Measurements from ENCODE around the gene HSCB.

The HSCB gene

GRCh38 chr22:28711341-28711740 is 30.5 kb upstream of the HSCB start:
- TF ChIP-seq EZH2 (IDR thresholded peaks at IDR 0.05; ENCODE audit: borderline replicate concordance, low read length) (no peak), CTCF (IDR thresholded peaks at IDR 0.05; ENCODE audit: low read length) (no peak)
- Histone ChIP-seq H3K4me1 (ENCODE audit: insufficient read depth, low read length, severe bottlenecking) (peaks cover 10% of the 10 kb centered on the region), H3K79me2 (ENCODE audit: insufficient read depth, low read length) (no peaks in the 10 kb centered on the region), H3K4me2 (ENCODE audit: low read length) (no peak overlapping the region), H3F3A (ENCODE audit: insufficient read depth, low read length) (no peaks in the 10 kb centered on the region), H3K27ac (ENCODE audit: low read depth, low read length, poor library complexity, severe bottlenecking) (no peak overlapping the region), H3K4me3 (ENCODE audit: low read depth, low read length, poor library complexity, severe bottlenecking) (no peak overlapping the region), H3K9ac (ENCODE audit: low read length) (no peak overlapping the region), H3K36me3 (ENCODE audit: insufficient read depth, low read length) (peaks cover 42% of the 10 kb centered on the region; the same call in 1 of the 2 replicates), H3K9me2 (ENCODE audit: low read depth, low read length) (no peaks in the 10 kb centered on the region), H3K27me3 (ENCODE audit: insufficient read depth, low read length) (no peaks in the 10 kb centered on the region), H4K20me1 (ENCODE audit: insufficient read depth, low read length) (no peaks in the 10 kb centered on the region), H3K9me3 (ENCODE audit: low read length) (no peaks in the 10 kb centered on the region), H2AFZ (ENCODE audit: low read length) (no peak overlapping the region)

GRCh38 chr22:28711820-28712777 is 29.7 kb upstream of the HSCB start:
- H3K4me1 ChIP-seq (ENCODE audit: insufficient read depth, low read length, severe bottlenecking), result peaks cover 5% of the 10 kb centered on the region
- H3K4me2 ChIP-seq (ENCODE audit: low read length), result no peak overlapping the region
- H4K20me1 ChIP-seq (ENCODE audit: insufficient read depth, low read length), result no peaks in the 10 kb centered on the region
- no peak for TF ChIP-seq CTCF (IDR thresholded peaks at IDR 0.05; ENCODE audit: low read length)
- no peak for TF ChIP-seq EZH2 (IDR thresholded peaks at IDR 0.05; ENCODE audit: borderline replicate concordance, low read length)
- H2AFZ ChIP-seq (ENCODE audit: low read length), result no peak overlapping the region
- no peak overlapping the region for H3K4me3 ChIP-seq (ENCODE audit: low read depth, low read length, poor library complexity, severe bottlenecking)
- no peaks in the 10 kb centered on the region for H3K27me3 ChIP-seq (ENCODE audit: insufficient read depth, low read length)
- no peaks in the 10 kb centered on the region for H3K9me2 ChIP-seq (ENCODE audit: low read depth, low read length)
- H3F3A ChIP-seq (ENCODE audit: insufficient read depth, low read length), result no peaks in the 10 kb centered on the region
- no peak overlapping the region for H3K27ac ChIP-seq (ENCODE audit: low read depth, low read length, poor library complexity, severe bottlenecking)
- no peak overlapping the region for H3K9ac ChIP-seq (ENCODE audit: low read length)
- no peaks in the 10 kb centered on the region for H3K9me3 ChIP-seq (ENCODE audit: low read length)
- H3K79me2 ChIP-seq (ENCODE audit: insufficient read depth, low read length), result no peaks in the 10 kb centered on the region
- H3K36me3 ChIP-seq (ENCODE audit: insufficient read depth, low read length), result peaks cover 41% of the 10 kb centered on the region; the same call in 1 of the 2 replicates

DNA sequence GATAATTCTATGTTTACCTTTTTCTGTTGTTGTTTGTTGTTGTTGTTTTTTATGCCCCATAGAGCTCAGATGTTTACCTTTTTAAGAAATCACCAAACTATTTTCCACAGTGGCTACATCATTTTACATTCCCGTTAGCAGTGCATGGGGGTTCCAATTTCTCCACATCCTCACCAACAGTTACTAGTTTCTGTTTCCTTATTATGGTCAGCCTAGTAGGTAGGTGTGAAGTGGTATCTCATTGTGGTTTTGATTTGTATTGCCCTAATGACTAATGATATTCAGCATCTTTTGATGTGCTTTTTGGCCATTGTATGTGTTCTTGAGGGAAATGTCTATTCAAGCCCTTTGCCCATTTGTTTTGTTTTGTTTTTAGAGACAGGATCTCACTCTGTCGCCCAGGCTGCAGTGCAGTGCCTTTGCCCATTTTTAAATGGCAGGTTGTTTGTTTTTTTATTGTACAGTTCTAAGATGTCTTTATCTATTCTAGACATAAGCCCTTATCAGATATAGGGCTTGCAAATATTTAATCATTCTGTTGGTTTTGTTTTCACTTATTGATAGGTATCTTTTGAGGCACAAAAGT is 27.7 kb upstream of the HSCB start:
- no peak overlapping the region for H3K4me2 ChIP-seq (ENCODE audit: low read length)
- no peaks in the 10 kb centered on the region for H3K27me3 ChIP-seq (ENCODE audit: insufficient read depth, low read length)
- H3K9me3 ChIP-seq (ENCODE audit: low read length), result no peaks in the 10 kb centered on the region
- H3F3A ChIP-seq (ENCODE audit: insufficient read depth, low read length), result no peaks in the 10 kb centered on the region
- H2AFZ ChIP-seq (ENCODE audit: low read length), result no peak overlapping the region
- peaks cover 48% of the 10 kb centered on the region for H3K36me3 ChIP-seq (ENCODE audit: insufficient read depth, low read length)
- TF ChIP-seq CTCF (IDR thresholded peaks at IDR 0.05; ENCODE audit: low read length) (no peak), EZH2 (IDR thresholded peaks at IDR 0.05; ENCODE audit: borderline replicate concordance, low read length) (no peak)
- no peaks in the 10 kb centered on the region for H3K79me2 ChIP-seq (ENCODE audit: insufficient read depth, low read length)
- H3K9ac ChIP-seq (ENCODE audit: low read length), result no peak overlapping the region
- H4K20me1 ChIP-seq (ENCODE audit: insufficient read depth, low read length), result no peaks in the 10 kb centered on the region
- no peaks in the 10 kb centered on the region for H3K9me2 ChIP-seq (ENCODE audit: low read depth, low read length)
- H3K4me1 ChIP-seq (ENCODE audit: insufficient read depth, low read length, severe bottlenecking), result no peaks in the 10 kb centered on the region
- no peak overlapping the region for H3K27ac ChIP-seq (ENCODE audit: low read depth, low read length, poor library complexity, severe bottlenecking)
- no peak overlapping the region for H3K4me3 ChIP-seq (ENCODE audit: low read depth, low read length, poor library complexity, severe bottlenecking)
